Thyroid gland (tissue), 4 donors: ENCODE data around the gene TNIP3.

Experiments
- CTCF ChIP-seq, 6 experiments: fragments of 200-600 bp in 3 of 6; fragments of 450-650 bp in 3 of 6; sonication (generic) in 3 of 6; IDR thresholded peaks; one replicate each; pipeline ENCODE4 v1.5.1; 2016 to 2019; ENCODE audit warnings: antibody characterized with exemption in 6 of 6, mild to moderate bottlenecking in 2 of 6, inconsistent platforms in 1 of 6, moderate library complexity in 1 of 6
- POLR2A ChIP-seq, 2 donors: fragments of 450-650 bp; IDR thresholded peaks; one replicate each; pipeline ENCODE4 v1.6.1; 2017; ENCODE audit warnings: antibody characterized with exemption in 2 of 2, mild to moderate bottlenecking in 2 of 2, moderate library complexity in 1 of 2

- no peak for TF ChIP-seq CTCF (IDR thresholded peaks at IDR 0.05)
- no peak for TF ChIP-seq POLR2A (IDR thresholded peaks at IDR 0.05)
Observed at GRCh38 chr4:121198251-121198650, 34.1 kb upstream of the TNIP3 start.
